Spinal cord (tissue), 10 donors: ENCODE measurements around the gene STXBP1. TPM values are rescaled to one million over a fixed set of nuclear protein-coding genes. Genes with fewer than 3 reads are reported as not detected.
A peak's percentile ranks its signal among the peaks of the same experiment; 100 is the strongest.
"Not testable (repeated sequence)": the region's sequence is repeated elsewhere in the genome, so short reads cannot be mapped to it uniquely, and the experiment has no call there.

Experiments used
- DNase-seq, 6 donors: peaks; one replicate each; pipeline versions ENCODE4 v3.0.0 to v3.0.0-alpha.2; 2013 to 2015; ENCODE audit warnings: low spot score in 6 of 6, low read depth in 4 of 6
- H3K27ac ChIP-seq: one replicate; pipeline ENCODE4 v1.5.1; 2013; ENCODE audit warnings: low read depth, low read length, control low read depth
- H3K27me3 ChIP-seq: one replicate; pipeline ENCODE4 v1.6.1; 2013; ENCODE audit warnings: low read length; ENCODE audit not compliant: control insufficient read depth, insufficient read depth
- H3K36me3 ChIP-seq: one replicate; pipeline ENCODE4 v1.6.1; 2013; ENCODE audit warnings: low read length; ENCODE audit not compliant: control insufficient read depth, insufficient read depth
- H3K4me1 ChIP-seq: one replicate; pipeline ENCODE4 v1.6.1; 2013; ENCODE audit warnings: low read length; ENCODE audit not compliant: control insufficient read depth, insufficient read depth
- H3K4me3 ChIP-seq: one replicate; pipeline ENCODE4 v1.5.1; 2013; ENCODE audit warnings: low read depth, low read length, control low read depth
- H3K9me3 ChIP-seq: one replicate; pipeline ENCODE4 v1.6.1; 2013; ENCODE audit warnings: low read length; ENCODE audit not compliant: control insufficient read depth, insufficient read depth
- WGBS: methylation state at CpG from one replicate; pipeline ENCODE4 v1.1.5; 2013; ENCODE audit warnings: missing lambda C conversion rate; ENCODE audit not compliant: insufficient coverage; 5-methylcytosine and 5-hydroxymethylcytosine counted together
- polyA plus RNA-seq, 2 donors: library from polyadenylated mRNA; unstranded; fragments of 120-200 nt; gene quantifications; one replicate each; pipeline ENCODE4 v1.2.1, GENCODE V29; 2013; ENCODE audit not compliant: insufficient read length in 2 of 2
- total RNA-seq, 2 donors: library from RNA; depleted of rRNA in 1 of 2; stranded (reverse); fragments of 120-200 nt in 1 of 2; fragments of >200 nt in 1 of 2; gene quantifications; one replicate each; pipeline versions ENCODE4 v1.2.3 to v1.2.4, GENCODE V29; 2013 to 2014
- donor health status: healthy.

Gene STXBP1
- total and polyA plus RNA-seq, 4 donors: 45.0 to 301 (median 190) TPM

GRCh38 chr9:127575875-127576778 lies 36.0 kb upstream of the STXBP1 start:
- H3K27me3 ChIP-seq: no peaks in the 10 kb centered on the region
- 85% methylated on average over 9 of the region's 13 CpGs for WGBS
- no peaks in the 10 kb centered on the region for H3K36me3 ChIP-seq
- H3K27ac ChIP-seq: no peak overlapping the region
- H3K4me3 ChIP-seq: no peak overlapping the region
- no peaks in the 10 kb centered on the region for H3K9me3 ChIP-seq
- no peak for DNase-seq
- H3K4me1 ChIP-seq: peaks cover 29% of the 10 kb centered on the region

DNA sequence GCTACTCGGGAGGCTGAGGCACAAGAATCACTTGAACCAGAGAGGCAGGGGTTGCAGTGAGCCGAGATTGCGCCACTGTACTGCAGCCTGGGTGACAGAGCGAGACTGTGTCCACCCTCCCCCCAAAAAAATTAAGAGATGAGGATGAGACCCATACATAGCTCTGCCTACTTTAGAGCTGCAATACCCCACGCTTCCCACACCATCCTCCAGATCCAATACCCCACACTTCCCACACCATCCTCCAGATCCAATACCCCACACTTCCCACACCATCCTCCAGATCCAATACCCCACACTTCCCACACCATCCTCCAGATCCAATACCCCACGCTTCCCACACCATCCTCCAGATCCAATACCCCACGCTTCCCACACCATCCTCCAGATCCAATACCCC lies 34.9 kb upstream of the STXBP1 start:
- DNase-seq, H3K9me3 ChIP-seq, H3K36me3 ChIP-seq, H3K27ac ChIP-seq, H3K4me3 ChIP-seq, H3K27me3 ChIP-seq: not testable (repeated sequence)
- WGBS: 94% methylated on average over 4 of the region's 7 CpGs
- peaks cover 29% of the 10 kb centered on the region for H3K4me1 ChIP-seq

GRCh38 chr9:127578627-127578951 lies 33.5 kb upstream of the STXBP1 start:
- Histone ChIP-seq H3K4me3 (no peak overlapping the region), H3K27me3 (no peaks in the 10 kb centered on the region), H3K4me1 (peaks cover 29% of the 10 kb centered on the region), H3K36me3 (no peaks in the 10 kb centered on the region), H3K27ac (peak overlapping the region; percentile 67), H3K9me3 (no peaks in the 10 kb centered on the region)
- no peak for DNase-seq
- WGBS: 59% methylated on average over 3 of the region's 5 CpGs

- H3K9me3 ChIP-seq: no peaks in the 10 kb centered on the region
- no peaks in the 10 kb centered on the region for H3K36me3 ChIP-seq
- peak in 2 of 6 donors; percentile 64 to 89 for DNase-seq
- H3K27ac ChIP-seq: peak overlapping the region; percentile 67
- 30% methylated on average over 17 of the region's 21 CpGs for WGBS
- H3K27me3 ChIP-seq: no peaks in the 10 kb centered on the region
- peak overlapping the region; percentile 12 for H3K4me3 ChIP-seq
- peaks cover 25% of the 10 kb centered on the region for H3K4me1 ChIP-seq
These were observed 32.9 kb upstream of the STXBP1 start for GRCh38 chr9:127578952-127579853.

GRCh38 chr9:127580366-127580765 lies 31.7 kb upstream of the STXBP1 start:
- Histone ChIP-seq H3K4me3 (no peak overlapping the region), H3K4me1 (peaks cover 18% of the 10 kb centered on the region), H3K36me3 (no peaks in the 10 kb centered on the region), H3K27me3 (no peaks in the 10 kb centered on the region), H3K9me3 (no peaks in the 10 kb centered on the region), H3K27ac (no peak overlapping the region)
- no peak for DNase-seq
- WGBS: no CpG with 5 or more reads among the region's 8 CpGs

- Histone ChIP-seq H3K27me3 (no peaks in the 10 kb centered on the region), H3K9me3 (no peaks in the 10 kb centered on the region), H3K27ac (no peak overlapping the region), H3K4me3 (no peak overlapping the region), H3K4me1 (peaks cover 18% of the 10 kb centered on the region), H3K36me3 (no peaks in the 10 kb centered on the region)
- no peak for DNase-seq
- WGBS: 71% methylated on average over 6 of the region's 7 CpGs
These were observed 31.1 kb upstream of the STXBP1 start for GRCh38 chr9:127580879-127581475.

DNA sequence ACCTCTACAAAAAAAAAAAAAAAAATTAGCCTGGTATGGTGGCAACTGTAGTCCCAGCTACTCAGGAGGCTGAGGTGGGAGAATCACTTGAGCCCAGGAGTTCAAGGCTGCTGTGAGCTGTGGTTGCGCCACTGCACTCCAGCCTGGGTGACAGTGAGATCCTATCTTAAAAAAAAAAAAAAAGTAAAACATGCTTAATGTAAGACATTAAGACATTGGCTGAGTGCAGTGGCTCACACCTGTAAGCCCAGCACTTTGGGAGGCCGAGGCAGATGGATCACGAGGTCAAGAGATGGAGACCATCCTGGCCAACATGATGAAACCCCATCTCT lies 27.6 kb upstream of the STXBP1 start:
- not testable (repeated sequence) for DNase-seq, H3K27me3 ChIP-seq, H3K4me1 ChIP-seq, H3K36me3 ChIP-seq, H3K4me3 ChIP-seq, H3K27ac ChIP-seq, H3K9me3 ChIP-seq
- 92% methylated on average over 2 of the region's 3 CpGs for WGBS

GRCh38 chr9:127585161-127585819 lies 26.8 kb upstream of the STXBP1 start:
- DNase-seq: no peak
- H3K27ac ChIP-seq: no peak overlapping the region
- no peaks in the 10 kb centered on the region for H3K27me3 ChIP-seq
- no peaks in the 10 kb centered on the region for H3K36me3 ChIP-seq
- H3K4me1 ChIP-seq: peaks cover 4% of the 10 kb centered on the region
- 60% methylated on average over 1 of the region's 4 CpGs for WGBS
- no peak overlapping the region for H3K4me3 ChIP-seq
- H3K9me3 ChIP-seq: no peaks in the 10 kb centered on the region

DNA sequence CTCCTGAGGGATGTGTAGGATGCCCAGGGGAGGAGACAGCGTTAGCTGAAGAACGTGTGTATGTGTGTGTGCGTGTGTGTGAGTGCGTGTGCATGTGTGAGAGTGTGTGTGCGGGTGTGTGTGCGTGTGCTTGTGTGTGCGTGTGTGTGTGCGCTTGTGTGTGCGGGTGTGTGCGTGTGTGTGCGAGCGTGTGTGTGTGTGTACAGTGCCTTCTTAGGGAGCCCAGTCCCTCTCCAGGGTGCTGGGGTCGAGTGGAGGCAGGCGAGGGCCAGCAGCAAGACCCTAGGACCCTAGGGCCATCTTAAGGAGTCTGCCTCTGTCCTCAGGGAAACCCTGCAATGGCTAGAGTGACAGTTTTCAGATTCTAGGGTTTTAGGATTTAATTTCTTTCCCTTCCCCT lies 26.0 kb upstream of the STXBP1 start:
- Histone ChIP-seq H3K36me3 (no peaks in the 10 kb centered on the region), H3K4me1 (peaks cover 4% of the 10 kb centered on the region), H3K27ac (no peak overlapping the region), H3K27me3 (no peaks in the 10 kb centered on the region), H3K4me3 (no peak overlapping the region), H3K9me3 (no peaks in the 10 kb centered on the region)
- no peak for DNase-seq
- WGBS: 83% methylated on average over 14 of the region's 14 CpGs
